Prostate gland (tissue), 2 donors: ENCODE data around the gene IL4. TPM values are rescaled to one million over a fixed set of nuclear protein-coding genes. Genes with fewer than 3 reads are reported as not detected.
"Not testable (repeated sequence)": the region's sequence is repeated elsewhere in the genome, so short reads cannot be mapped to it uniquely, and the experiment has no call there.

Source experiments
- DNase-seq: peaks from one replicate; pipeline ENCODE4 v3.0.0-alpha.2; 2019; ENCODE audit warnings: low spot score
- H3K27ac ChIP-seq, 2 donors: fragments of 200-600 bp; sonication (generic); 2 replicates each; pipeline ENCODE4 v1.5.1; 2017 to 2019
- H3K27me3 ChIP-seq: fragments of 200-600 bp; sonication (generic); replicated peaks from 2 replicates; pipeline ENCODE4 v1.5.1; 2019; ENCODE audit not compliant: insufficient read depth
- H3K36me3 ChIP-seq, 2 donors: fragments of 200-600 bp; sonication (generic); 1 replicate in 1 of 2; 2 replicates in 1 of 2; pipeline versions ENCODE4 v1.5.1 to v1.8.1; 2017 to 2019
- H3K4me1 ChIP-seq: fragments of 200-600 bp; sonication (generic); replicated peaks from 2 replicates; pipeline ENCODE4 v1.5.1; 2019
- H3K4me3 ChIP-seq, 2 donors: fragments of 200-600 bp; sonication (generic); 2 replicates each; pipeline ENCODE4 v1.5.1; 2017 to 2019
- H3K9me3 ChIP-seq: fragments of 200-600 bp; sonication (generic); 2 replicates; pipeline ENCODE4 v1.5.1; 2017
- POLR2A ChIP-seq: fragments of 450-650 bp; IDR thresholded peaks from one replicate; pipeline ENCODE4 v1.6.1; 2016; ENCODE audit warnings: antibody characterized with exemption, mild to moderate bottlenecking
- POLR2AphosphoS5 ChIP-seq: sonication (generic); formaldehyde crosslinking; IDR thresholded peaks from one replicate; pipeline ENCODE4 v1.6.1; 2017; ENCODE audit warnings: antibody characterized with exemption
- WGBS: methylation state at CpG from one replicate; pipeline ENCODE4 v1.1.5; 2018; 5-methylcytosine and 5-hydroxymethylcytosine counted together
- intact Hi-C: fragments of 100-400 bp; cut with DNase I; formaldehyde crosslinking; loops from one replicate; pipeline ENCODE4 v1.14.2; 2022
- total RNA-seq, 2 donors: library from RNA; depleted of rRNA; stranded (reverse); fragments of >200 nt; gene quantifications; one replicate each; pipeline ENCODE4 v1.1.0, GENCODE V29; 2016
- TF ChIP-seq, protein P1 (sequence below), 4 experiments: fragments of 200-600 bp in 2 of 4; fragments of 450-650 bp in 2 of 4; sonication (generic) in 2 of 4; IDR thresholded peaks; 1 replicate in 3 of 4; 2 replicates in 1 of 4; pipeline ENCODE4 v1.5.1; 2016 to 2019; ENCODE audit warnings: antibody characterized with exemption in 4 of 4, mild to moderate bottlenecking in 2 of 4, moderate library complexity in 2 of 4

The IL4 gene
- total RNA-seq, 2 donors from 2014 or later = not detected

DNA sequence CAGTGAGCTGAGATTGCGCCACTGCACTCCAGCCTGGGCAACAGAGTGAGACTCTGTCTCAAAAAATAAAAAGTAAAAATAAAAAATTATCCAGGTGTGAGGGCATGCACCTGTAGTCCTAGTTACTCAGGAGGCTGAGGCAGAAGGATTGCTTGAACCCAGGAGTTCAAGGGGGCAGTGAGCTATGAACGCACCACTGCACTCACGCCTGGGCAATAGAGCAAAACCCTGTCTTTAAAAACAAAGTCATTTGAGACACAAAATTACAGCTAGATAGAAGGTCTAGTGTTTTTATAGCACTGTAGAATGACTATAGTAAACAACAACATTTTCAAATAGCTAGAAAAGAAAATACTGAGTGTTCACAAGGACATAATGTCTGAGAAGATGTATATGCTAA lies 16.4 kb downstream of the IL4 start:
- Histone ChIP-seq H3K27me3 (no peaks in the 10 kb centered on the region), H3K4me3 (no peak overlapping the region), H3K4me1 (no peaks in the 10 kb centered on the region), H3K27ac (no peak overlapping the region), H3K9me3 (no peaks in the 10 kb centered on the region), H3K36me3 (no peaks in the 10 kb centered on the region)
- intact Hi-C loops = no loop called here
- WGBS = 98% methylated on average over 3 of the region's 3 CpGs
- DNase-seq = no peak
- TF ChIP-seq, protein P1, sequence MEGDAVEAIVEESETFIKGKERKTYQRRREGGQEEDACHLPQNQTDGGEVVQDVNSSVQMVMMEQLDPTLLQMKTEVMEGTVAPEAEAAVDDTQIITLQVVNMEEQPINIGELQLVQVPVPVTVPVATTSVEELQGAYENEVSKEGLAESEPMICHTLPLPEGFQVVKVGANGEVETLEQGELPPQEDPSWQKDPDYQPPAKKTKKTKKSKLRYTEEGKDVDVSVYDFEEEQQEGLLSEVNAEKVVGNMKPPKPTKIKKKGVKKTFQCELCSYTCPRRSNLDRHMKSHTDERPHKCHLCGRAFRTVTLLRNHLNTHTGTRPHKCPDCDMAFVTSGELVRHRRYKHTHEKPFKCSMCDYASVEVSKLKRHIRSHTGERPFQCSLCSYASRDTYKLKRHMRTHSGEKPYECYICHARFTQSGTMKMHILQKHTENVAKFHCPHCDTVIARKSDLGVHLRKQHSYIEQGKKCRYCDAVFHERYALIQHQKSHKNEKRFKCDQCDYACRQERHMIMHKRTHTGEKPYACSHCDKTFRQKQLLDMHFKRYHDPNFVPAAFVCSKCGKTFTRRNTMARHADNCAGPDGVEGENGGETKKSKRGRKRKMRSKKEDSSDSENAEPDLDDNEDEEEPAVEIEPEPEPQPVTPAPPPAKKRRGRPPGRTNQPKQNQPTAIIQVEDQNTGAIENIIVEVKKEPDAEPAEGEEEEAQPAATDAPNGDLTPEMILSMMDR (IDR thresholded peaks at IDR 0.05) = no peak
- TF ChIP-seq POLR2AphosphoS5 (no peak), POLR2A (no peak)

DNA sequence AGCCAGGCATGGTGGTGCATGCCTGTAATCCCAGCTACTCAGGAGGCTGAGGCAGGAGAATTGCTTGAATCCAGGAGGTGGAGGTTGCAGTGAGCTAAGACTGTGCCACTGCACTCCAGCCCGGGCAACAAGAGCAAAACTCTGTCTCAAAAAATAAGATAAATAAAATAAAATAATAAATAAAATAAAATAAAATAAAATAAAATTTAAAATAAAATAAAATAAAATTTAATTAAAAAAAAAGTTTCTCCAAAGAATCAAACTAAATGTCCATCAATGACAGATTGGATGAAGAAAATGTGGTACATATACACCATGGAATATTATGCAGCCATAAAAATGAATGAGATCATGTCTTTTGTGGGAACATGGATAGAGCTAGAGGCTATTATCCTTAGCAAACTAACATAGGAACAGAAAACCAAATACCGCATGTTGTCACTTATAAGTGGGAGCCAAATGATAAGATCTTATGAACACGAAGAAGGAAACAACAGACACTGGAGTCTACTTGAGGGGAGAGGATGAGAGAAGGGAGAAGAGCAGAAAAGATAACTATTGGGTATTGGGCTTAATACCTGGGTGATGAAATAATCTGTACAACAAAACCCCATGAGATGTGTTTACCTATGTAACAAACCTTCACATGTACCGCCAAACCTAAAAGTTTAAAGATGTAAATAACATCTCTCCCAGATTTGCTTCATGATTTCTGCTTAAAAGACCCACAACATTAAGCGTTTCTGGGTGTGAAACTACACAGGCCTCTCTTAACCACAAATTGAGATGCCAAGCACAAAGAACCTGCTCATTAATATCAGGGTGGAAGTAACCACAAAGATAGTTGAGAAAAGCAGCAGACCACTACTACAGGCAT lies 18.2 kb downstream of the IL4 start:
- intact Hi-C loops, H3K27ac ChIP-seq: not testable (repeated sequence)

DNA sequence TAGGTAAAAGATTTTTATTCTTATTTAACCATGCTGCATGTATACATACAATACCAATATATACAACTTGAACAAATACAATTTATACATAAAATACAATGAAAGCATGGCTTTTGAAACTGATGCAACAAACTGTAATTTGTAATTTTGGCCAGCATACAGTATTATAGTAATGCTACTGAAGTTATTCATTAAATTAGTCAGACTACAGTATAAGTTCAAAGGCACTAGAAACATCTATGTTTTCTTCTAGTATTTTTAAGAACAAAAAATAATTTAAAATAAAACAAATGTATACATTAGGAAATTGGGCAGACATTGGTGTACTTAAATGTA lies 18.8 kb downstream of the IL4 start:
- Histone ChIP-seq H3K9me3 (no peaks in the 10 kb centered on the region), H3K4me3 (no peak overlapping the region), H3K27ac (no peak overlapping the region), H3K36me3 (no peaks in the 10 kb centered on the region), H3K4me1 (no peaks in the 10 kb centered on the region), H3K27me3 (no peaks in the 10 kb centered on the region)
- intact Hi-C loops = no loop called here
- TF ChIP-seq POLR2AphosphoS5 (no peak), POLR2A (no peak)
- TF ChIP-seq, protein P1 (IDR thresholded peaks at IDR 0.05) = no peak
- DNase-seq = no peak

More for the DNA sequence above, 18.2 kb downstream of the IL4 start:
- H3K4me1 ChIP-seq, H3K4me3 ChIP-seq, H3K9me3 ChIP-seq, DNase-seq, H3K36me3 ChIP-seq, H3K27me3 ChIP-seq: not testable (repeated sequence)
- WGBS = 80% methylated on average over 5 of the region's 5 CpGs

DNA sequence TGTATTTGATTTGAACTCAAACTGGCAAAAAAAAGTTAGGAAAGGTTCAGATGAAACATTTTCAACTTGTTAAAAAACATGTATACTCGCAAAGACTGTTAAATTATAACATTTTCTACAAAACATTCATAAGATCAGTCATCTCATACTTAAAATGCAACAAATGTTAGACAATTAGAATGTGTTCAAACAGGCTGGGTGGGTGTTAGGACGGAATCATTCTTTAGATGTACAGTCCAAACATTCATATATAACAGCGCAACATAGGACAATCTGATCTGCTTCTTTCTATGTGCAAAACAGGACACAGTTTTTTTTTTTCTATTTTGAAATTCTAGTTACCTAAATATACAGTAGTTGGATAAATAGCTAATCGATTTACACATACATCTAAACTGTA lies 22.2 kb downstream of the IL4 start:
- H3K27me3 ChIP-seq = no peaks in the 10 kb centered on the region
- DNase-seq = no peak
- H3K9me3 ChIP-seq = no peaks in the 10 kb centered on the region
- intact Hi-C loops = no loop called here
- H3K27ac ChIP-seq = no peak overlapping the region
- H3K4me3 ChIP-seq = no peak overlapping the region
- H3K4me1 ChIP-seq = no peaks in the 10 kb centered on the region
- H3K36me3 ChIP-seq = no peaks in the 10 kb centered on the region
- no peak for TF ChIP-seq POLR2AphosphoS5
- TF ChIP-seq, protein P1 (IDR thresholded peaks at IDR 0.05) = no peak
- no peak for TF ChIP-seq POLR2A
- 89% methylated on average over 4 of the region's 4 CpGs for WGBS

DNA sequence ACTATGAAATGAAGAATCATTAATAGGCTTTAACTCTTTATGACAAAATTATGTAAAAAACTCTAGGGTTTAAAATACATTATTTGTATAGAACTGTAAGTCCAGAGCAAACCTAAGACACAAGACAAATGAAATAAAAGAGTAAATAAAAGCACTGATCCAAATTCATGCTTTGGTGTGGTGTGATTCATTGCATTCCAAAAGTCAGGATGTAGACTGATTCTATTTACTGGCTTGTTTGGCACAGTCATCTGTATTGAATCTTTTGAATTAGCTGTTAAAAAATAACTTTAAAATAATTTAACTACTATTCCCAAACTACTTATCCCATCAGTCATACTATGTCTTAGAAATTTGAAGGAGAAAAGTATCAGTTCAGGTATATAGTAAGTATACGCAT lies 31.1 kb downstream of the IL4 start:
- 96% methylated on average over 1 of the region's 1 CpG for WGBS
- Histone ChIP-seq H3K4me1 (no peaks in the 10 kb centered on the region), H3K4me3 (no peak overlapping the region), H3K36me3 (no peaks in the 10 kb centered on the region), H3K27ac (no peak overlapping the region), H3K27me3 (no peaks in the 10 kb centered on the region), H3K9me3 (no peaks in the 10 kb centered on the region)
- intact Hi-C loops = no loop called here
- DNase-seq = no peak
- TF ChIP-seq POLR2AphosphoS5 (no peak), POLR2A (no peak)
- TF ChIP-seq, protein P1 (IDR thresholded peaks at IDR 0.05) = no peak
